Activated CD8-positive, alpha-beta memory T cell treated with anti-CD3 and anti-CD28 coated beads, Interleukin-2, amount 50 U/mL, for 4 hours (primary cell): ENCODE data around the gene HS3ST3B1.

ENCODE experiments used
- DNase-seq: peaks from one replicate; pipeline ENCODE4 v3.0.0-alpha.2; 2020

Gene HS3ST3B1

GRCh38 chr17:14359163-14360020 is 58.5 kb downstream of the HS3ST3B1 start:
- DNase-seq, result peak; percentile 38

GRCh38 chr17:14360856-14361255 is 60.0 kb downstream of the HS3ST3B1 start:
- no peak for DNase-seq

GRCh38 chr17:14361470-14361869 is 60.6 kb downstream of the HS3ST3B1 start:
- DNase-seq, result no peak

GRCh38 chr17:14361945-14362508 is 61.1 kb downstream of the HS3ST3B1 start:
- no peak for DNase-seq

DNA sequence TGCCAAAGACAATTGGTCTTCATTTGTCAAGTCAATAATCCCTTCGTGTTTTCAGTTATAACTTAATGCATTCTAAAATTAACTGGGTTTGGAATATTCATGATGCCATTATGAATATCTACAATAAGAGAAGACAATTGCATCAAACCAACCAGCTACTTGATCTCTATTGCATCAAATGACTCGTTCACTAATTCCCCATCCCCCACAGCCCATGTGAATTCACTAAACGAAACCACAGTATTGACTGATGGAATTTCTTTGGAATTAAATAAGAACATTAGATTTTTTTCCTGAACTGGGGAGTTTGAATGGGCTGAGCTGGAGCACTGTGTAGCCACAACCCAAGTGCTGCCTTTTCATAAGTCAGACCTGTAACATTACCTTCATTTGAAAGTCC is 65.3 kb downstream of the HS3ST3B1 start:
- DNase-seq, result no peak

GRCh38 chr17:14372461-14372860 is 71.6 kb downstream of the HS3ST3B1 start:
- DNase-seq, result no peak

DNA sequence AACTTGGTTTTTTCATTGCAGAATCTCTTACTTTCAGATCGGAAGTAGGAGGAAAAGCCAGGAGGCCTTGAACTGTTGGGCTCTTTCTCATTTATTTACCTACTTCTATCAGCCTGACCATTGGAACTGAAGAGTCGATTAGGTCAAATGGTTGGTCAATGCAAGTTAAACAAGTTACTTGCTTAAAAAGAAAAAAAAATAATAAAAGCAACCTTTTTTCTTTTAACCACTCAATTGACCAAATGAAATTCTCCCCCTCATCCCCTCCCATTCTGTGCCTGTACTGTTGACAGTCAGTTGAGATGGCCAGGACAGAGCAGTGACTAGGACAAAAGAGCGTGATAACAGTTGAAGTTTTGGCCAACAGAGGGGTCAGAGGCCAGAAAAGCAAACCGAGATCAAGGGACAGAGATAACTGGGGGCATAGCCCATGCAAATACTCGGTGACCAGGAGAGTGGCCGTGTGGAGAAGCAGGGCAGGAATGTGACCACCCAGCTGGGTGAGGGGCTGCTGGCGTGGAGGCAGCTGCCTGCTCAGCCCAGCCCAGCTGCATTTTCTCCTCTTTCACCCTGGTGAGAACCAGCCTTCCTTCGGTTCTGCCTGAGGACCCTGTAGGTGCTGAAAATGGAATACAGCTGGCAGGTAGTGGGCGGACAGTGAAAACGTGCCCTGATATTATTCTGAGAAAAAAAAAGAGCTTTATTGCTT is 72.2 kb downstream of the HS3ST3B1 start:
- no peak for DNase-seq

- no peak for DNase-seq
Measured at GRCh38 chr17:14373614-14374259, 72.9 kb downstream of the HS3ST3B1 start.

DNA sequence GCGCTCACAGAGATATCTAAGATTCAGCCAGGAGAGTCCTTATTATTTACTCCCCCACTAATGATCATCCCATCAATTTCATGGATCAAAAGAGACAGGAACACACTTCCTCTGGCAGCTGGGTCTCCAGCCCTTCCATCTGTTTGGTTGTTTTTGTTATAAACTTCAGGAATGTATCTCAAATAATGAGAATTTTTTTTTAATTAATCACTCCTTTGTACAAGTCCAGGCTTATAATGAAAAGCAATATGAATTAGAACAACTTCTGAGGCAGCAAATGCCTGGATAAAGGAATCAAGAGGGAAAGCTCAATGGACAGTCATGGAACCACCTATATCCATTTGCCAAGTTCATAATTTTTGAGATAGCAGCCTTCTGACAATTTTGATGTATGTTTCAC is 73.4 kb downstream of the HS3ST3B1 start:
- no peak for DNase-seq

GRCh38 chr17:14376666-14377065 is 75.8 kb downstream of the HS3ST3B1 start:
- DNase-seq, result no peak

GRCh38 chr17:14381606-14382005 is 80.7 kb downstream of the HS3ST3B1 start:
- DNase-seq, result no peak

GRCh38 chr17:14387036-14387435 is 86.2 kb downstream of the HS3ST3B1 start:
- no peak for DNase-seq

GRCh38 chr17:14389681-14390080 is 88.8 kb downstream of the HS3ST3B1 start:
- DNase-seq, result no peak

- DNase-seq, result no peak
Measured at GRCh38 chr17:14393723-14394122, 92.8 kb downstream of the HS3ST3B1 start.

DNA sequence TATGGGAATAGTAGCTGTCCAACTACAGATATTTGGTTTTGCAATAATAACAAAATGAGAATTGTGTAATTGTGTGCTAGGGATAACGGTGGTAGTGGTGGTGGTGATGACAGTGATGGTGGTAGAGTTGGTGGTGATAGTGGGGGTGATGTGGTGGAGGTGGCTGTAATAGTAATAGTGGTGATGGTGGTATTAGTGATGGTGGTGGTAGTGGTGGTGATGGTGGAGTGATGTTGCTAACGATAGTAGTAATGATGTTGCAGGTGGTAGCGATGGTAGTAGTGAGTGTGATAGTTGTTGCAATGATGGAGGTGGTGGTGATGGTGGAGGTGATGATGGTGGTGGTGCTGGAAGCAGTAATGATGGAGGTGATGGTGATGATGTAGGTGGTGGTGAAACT is 94.4 kb downstream of the HS3ST3B1 start:
- DNase-seq, result no peak

- no peak for DNase-seq
Measured at GRCh38 chr17:14396547-14396946, 95.7 kb downstream of the HS3ST3B1 start.

DNA sequence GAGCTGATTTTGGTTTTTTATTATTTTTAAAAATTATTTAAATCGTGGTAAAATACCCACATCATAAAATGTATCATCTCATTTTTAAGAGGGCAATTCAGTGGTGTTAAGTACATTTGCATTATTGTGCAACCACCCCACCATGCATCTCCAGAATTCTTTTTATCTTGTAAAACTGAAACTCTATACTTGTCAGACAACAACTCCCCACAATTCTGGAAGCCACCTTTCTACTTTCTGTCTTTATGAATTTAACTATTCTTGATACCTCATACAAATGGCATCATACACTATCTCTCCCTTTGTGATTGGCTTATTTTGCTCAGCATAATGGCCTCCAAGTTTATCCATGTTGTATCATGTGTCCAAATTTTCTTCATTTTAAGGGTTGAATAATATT is 97.9 kb downstream of the HS3ST3B1 start:
- no peak for DNase-seq
